Stimulated activated CD8-positive, alpha-beta memory T cell treated with anti-CD3 and anti-CD28 coated beads, Interleukin-12 subunit alpha, Interleukin-12 subunit beta, amount 100 ng/mL, for 24 hours (primary cell): ENCODE results near the gene SPATA7.
"Not testable (repeated sequence)": the region's sequence is repeated elsewhere in the genome, so short reads cannot be mapped to it uniquely, and the experiment has no call there.

ENCODE experiments used
- DNase-seq: peaks from one replicate; pipeline ENCODE4 v3.0.0-alpha.2; 2020; ENCODE audit errors: extremely low read depth

Gene SPATA7

GRCh38 chr14:88385212-88386101 is at the start of gene SPATA7:
Gene SPATA7 (plus strand): TSS chr14:88385657. CDS start chr14:88385819, 162 bp downstream.
- peak; percentile 61 for DNase-seq

DNA sequence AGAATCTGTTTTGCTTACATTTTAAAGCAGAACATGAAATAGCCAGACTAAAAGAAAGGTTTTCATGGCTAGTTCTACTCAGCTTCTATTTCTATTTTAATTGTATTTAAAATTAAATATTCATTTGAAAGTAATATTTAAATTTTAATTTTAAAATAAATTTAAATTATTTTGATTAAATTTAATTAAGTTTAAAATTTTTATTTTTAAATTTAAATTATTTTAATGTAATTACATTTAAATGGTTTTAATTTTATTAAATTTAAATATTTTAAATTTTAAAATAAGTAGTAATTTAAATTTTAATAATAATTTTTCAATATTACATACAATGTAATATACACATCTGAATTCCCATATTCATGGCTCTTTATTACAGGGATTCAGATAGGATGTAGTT is 45.1 kb upstream of the SPATA7 start:
- DNase-seq, result no peak

DNA sequence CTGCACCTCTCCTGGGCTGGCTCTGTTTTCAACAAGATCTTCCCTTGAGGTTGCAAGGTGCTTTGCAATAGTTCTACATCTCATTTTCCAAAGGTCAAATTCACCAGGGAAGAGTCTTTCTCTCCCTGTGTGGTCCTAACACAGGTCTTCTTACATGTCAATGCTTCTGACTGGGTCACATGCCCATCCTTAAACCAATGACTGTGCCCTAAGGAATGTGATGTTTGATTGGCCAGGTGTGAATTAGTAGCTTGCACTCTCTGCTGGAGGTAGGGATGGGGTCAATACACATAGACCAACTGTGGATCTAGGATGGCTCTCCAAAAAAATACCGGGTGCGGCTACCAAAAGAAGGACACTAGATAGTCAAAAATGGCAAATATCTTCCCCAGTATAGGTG is 42.5 kb upstream of the SPATA7 start:
- DNase-seq, result no peak

DNA sequence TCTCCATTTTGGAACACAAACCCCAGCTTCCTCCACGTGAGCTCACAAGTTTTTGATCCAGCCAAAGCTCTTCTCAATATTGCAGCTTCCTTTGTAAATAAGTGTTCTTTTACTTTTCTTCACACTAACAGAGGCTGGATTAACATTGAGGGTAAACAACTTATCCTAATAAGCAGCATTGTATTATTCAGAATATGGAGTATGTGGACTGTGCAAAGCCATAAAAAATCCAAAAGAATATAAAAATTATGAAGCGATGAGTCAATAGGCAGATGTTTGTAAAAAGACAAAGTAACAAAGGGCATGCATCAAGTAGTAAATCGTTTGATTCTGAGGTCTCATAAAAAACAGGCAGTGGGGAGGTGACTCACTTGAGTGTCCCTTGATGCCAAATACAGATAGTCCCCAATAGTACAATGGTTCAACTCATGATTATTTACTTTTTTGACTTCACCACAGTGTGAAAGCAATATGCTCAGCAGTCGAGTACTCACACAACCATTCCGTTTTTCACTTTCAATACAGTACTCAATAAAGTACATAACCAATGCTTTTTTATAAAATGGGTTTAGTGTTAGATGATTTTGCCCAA is 39.3 kb upstream of the SPATA7 start:
- DNase-seq, result no peak

DNA sequence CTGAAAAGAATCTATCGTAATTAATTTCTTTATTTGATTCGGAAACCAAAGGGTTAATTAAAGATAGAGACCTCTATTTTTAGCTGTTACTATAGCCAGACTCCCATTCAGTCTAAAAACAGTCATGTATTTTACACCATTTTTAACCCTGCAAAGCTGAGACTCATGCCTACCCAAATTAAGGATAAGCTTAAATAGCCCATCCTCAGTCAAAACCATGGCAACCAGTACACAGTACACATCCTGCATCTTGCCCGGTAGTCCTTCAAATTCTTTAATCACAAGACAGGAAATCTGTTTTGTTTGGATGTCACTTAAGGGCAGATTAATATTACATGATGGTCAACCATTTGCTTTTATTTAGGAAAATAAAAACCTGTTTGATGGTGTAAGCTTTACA is 36.9 kb upstream of the SPATA7 start:
- DNase-seq, result no peak

GRCh38 chr14:88351966-88352691 is 33.3 kb upstream of the SPATA7 start:
- no peak for DNase-seq

- DNase-seq, result no peak
Measured at GRCh38 chr14:88352698-88353097, 32.8 kb upstream of the SPATA7 start.

DNA sequence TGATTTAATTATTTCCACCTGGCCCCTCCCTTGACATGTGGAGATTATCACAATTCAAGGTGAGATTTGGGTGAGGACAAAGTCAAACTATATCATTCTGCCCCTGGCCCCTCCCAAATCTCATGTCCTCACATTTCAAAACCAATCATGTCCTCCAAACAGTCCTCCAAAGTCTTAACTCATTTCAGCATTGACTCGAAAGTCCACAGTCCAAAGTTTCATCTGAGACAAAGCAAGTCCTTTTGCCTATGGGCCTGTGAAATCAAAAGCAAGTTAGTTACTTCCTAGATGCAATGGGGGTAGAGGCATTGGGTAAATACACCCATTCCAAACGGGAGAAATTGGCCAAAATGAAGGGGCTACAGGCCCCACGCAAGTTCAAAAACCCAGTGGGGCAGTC is 31.1 kb upstream of the SPATA7 start:
- DNase-seq, result no peak

DNA sequence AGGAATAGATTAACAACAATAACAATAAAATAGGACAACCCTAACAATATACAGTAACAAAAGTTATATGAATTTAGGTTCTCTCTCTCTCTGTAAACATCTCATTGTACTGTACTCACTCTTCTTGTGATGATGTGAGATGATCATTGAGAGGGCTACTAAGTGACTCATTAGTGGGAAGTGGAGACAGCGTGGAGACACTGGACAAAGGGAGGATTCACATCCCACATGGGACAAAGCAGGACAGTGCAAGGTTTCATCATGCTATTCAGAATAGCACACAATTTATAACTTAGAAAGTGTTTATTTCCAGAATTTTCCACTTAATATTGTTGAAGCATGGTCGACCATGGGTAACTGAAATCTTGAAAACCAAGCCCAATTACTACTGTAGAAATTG is 26.0 kb upstream of the SPATA7 start:
- DNase-seq, result no peak

- DNase-seq, result no peak
Measured at GRCh38 chr14:88363644-88364043, 21.8 kb upstream of the SPATA7 start.

- DNase-seq, result no peak
Measured at GRCh38 chr14:88364710-88365413, 20.6 kb upstream of the SPATA7 start.

- DNase-seq, result no peak
Measured at GRCh38 chr14:88369496-88369895, 16.0 kb upstream of the SPATA7 start.

DNA sequence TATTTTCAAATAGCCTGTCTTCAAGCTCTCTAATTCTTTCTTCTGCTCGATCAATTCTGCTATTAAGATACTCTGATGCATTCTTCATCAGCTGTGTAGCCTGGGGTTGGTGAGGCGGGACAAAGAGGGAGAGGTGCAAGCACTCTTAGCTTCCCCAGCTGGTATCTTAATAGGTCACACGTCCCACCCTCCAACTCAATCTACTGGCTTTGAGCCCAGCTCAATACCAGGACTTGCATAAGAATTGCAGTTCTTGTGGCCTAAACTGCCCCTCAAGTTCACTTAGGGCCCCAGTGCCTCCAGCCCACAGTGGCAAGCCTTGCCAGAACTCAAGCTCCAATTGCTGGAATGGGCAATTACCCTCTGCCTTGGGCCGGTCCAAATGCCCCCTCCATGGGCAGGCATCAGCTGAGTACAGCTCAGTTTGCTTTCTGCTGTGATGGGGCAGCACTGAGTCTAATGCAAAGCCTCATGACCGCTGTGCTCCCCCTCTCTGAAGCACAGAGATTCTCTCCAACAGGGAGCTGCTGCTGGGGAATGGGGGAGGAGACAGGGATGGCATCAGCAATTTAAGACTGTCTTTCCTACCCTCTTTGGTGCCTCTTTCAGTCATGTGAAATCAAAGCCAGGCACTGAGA is 5.6 kb upstream of the SPATA7 start:
- DNase-seq, result no peak

GRCh38 chr14:88380405-88380804 is 5.1 kb upstream of the SPATA7 start:
- no peak for DNase-seq

DNA sequence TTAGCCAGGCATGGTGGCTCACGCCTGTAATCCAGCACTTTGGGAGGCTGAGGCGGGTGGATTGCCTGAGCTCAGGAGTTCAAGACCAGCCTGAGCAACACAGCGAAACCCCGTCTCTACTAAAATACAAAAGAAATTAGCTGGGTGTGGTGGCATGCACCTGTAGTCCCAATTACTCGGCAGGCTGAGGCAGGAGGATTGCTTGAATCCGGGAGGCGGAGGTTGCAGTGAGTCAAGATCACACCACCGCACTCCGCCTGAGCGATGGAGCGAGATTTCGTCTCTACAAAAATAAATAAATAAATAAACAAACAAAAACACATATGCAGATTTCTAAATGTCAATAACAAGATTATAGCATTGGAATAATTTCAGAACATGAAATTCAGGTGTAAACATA is 3.8 kb upstream of the SPATA7 start:
- not testable (repeated sequence) for DNase-seq

GRCh38 chr14:88384718-88385117 is 739 bp upstream of the SPATA7 start:
- DNase-seq, result no peak

DNA sequence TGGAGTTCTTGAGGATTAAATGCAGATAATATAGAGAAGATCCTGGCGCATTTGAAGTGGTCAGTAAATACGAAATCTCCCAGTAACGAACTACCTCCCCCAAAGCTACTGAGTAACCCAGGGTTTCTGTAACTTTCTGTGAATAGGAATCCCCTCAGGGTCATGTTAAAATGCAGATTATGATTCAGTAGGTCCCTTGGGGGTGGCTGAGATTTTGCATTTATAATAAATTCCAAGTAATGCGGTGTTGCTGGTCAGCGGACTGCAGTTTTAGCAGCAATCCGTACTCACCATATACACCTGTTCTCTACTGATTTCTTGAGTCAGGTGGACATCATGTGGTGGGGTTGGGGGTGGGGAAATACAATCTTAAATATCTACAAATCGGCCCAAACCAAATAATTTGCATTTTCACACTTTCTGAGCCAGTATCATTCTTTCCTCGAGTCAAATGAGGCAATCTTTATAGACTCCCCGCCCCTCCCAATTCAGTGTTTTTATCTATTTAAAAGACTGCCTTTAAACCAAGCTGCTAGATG is 868 bp downstream of the SPATA7 start:
- DNase-seq, result no peak

DNA sequence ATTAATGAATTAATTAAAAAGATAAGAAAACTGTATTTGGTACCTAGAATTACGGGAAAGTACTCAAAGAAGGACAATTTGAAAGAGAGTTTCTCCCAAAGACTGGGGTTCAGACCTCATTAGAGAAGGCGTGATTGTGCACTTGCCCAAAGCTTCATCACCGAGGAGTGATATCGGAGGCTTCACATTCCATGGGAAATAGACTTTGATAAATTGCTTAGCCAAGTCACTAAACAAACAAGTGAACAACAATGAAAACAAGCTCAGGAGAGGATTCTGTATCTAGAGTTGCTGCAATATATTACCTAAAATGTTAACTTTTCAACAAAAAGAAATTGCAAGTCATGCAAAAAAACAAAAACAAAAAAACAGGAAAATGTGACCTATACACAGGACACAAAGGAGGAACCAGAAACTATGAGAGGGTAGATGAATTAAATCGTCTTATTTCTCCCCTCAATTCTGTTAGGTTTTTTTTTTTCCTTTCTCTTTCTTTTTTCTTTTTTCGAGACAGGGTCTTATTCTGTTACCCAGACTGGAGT is 3.4 kb downstream of the SPATA7 start:
- DNase-seq, result no peak

GRCh38 chr14:88392609-88393008 is 7.2 kb downstream of the SPATA7 start:
- DNase-seq, result no peak

- no peak for DNase-seq
Measured at GRCh38 chr14:88411039-88411438, 25.6 kb downstream of the SPATA7 start.

DNA sequence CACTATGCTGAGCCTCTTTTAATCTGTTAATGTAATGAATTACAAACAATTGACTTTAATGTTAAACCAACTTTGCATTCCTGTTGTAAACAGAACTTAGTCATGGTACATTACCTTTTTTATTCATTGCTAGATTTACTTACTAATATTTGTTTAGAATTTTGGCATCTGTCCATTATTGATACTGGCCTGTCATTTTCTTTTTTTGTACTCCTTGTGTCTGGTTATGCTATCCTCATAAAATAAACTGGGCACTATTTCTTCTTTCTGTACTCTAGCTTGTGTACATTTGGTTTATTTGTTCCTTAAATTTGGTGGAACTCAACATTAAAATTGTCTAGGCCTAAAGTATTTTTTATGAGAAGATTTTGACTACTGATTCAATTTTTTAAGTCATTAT is 32.1 kb downstream of the SPATA7 start:
- no peak for DNase-seq
